ELF-1 (cell line): ENCODE measurements around the gene TMEM35B.
"Not testable (repeated sequence)": the region's sequence is repeated elsewhere in the genome, so short reads cannot be mapped to it uniquely, and the experiment has no call there.

Experiments used
- DNase-seq: peaks from one replicate; pipeline ENCODE4 v3.0.0-alpha.2; 2016; ENCODE audit warnings: low read depth, low spot score

Gene TMEM35B

DNA sequence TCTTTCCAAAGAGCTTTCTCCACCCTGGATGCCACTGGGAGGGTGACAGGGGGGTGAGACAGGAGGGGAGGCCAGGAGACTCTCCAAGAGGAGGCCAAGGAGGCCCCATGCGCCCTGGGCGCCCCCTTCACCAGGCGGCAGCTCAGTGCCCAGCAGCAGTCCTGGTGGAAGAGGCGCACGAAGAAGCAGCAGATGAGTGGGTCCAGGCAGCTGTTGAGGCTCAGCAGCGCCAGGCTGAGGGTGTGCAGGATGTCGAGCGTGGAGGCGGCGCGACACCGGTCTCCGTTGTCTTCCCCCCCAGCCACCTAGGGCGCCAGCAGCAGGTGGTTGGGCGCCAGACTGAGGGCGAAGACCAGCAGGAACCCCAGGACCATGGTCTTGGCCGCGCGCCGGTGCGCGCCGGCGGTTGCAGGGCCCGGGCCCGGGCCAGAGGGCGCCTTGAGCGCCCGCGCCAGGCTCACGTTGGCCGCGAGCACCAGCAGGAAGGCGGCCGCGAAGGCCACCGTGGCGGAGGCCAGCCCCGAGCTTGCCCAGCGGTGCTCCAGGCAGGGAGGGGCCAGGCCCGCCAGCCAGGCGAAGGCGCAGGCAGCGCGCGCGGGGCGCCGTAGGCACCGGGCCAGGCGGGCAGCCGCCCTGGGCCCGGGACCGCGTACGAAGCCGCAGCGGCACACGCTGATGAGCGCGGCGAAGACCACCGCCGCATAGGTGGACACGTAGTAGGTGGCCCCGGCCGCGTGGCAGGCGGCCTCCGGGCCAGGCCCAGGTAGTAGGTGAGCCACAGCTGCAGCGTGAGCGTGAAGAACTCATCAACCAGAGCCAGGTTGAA lies 8.6 kb downstream of the TMEM35B start:
- DNase-seq, result no peak

DNA sequence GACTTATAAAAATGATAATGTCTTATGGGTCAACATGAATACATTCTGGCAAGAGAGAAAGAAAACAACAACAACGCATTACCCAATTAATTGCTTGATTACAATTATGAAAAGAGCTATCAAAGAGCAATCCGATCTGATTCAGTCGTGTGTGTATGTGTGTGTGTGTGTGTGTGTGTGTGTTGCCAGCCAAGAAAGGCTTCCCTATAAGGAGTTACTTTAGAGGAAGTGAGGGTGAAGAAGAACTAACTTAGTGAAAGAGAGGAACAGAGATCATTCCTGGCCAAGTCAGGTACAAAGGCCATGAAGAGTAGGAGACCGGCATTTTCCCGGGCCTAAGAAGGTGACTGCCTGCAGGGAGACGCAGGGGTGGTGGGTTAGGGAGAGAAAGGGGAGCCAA lies 9.4 kb downstream of the TMEM35B start:
- DNase-seq, result no peak

DNA sequence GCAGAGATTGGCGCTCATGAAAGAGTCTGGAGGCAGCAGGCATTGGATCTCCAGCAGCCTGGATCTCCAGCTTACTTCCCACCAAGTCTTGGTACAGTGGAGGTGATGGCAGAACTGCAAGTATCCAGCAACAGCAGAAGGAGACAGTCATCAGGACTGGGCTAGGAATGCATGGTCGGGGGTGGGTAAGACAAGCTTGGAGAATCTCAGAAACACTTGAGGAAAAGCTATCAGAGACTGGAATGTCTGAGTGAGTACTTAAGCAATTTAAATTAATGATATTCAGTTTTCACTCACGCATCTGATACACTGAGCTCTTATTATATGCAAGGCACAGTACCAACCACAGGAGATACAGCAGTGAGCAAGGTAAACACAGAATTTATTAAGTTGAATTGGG lies 9.8 kb downstream of the TMEM35B start:
- DNase-seq, result no peak

DNA sequence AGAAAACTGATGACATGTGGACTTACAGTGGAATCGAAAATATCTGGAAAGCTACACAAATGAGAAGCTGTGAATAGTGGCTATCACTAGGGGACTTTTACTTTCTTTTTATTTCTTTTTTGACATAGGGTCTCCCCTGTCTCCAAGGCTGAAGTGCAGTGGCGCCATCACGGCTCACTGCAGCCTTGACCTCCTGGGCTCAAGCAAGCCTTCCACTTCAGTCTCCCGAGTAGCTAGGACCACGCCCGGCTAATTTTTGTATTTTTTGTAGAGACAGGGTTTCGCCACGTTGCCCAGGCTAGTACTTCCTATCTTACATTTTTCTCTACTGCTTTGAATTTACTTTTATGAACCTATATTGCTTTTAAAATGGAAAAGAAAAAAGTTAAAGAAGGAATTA lies 10.5 kb downstream of the TMEM35B start:
- no peak for DNase-seq

DNA sequence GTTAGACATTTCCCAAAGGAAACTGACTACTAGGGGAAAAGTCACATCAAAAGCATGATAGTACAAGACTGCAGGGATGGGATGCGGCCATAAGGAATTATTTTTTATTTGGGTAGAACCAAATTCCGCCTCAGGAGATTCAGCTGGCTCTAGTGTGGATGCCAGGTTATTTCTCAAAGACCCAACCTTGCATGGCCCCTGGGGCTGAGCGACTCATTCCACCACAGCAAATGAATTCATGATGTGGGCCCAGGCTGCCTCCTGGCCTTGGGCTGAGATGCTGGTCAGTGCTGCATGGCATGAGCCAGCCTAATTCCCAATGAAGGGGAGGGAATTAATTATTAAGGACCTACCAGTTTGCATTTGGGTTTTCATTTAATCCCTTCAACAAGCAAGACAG lies 11.8 kb downstream of the TMEM35B start:
- no peak for DNase-seq

DNA sequence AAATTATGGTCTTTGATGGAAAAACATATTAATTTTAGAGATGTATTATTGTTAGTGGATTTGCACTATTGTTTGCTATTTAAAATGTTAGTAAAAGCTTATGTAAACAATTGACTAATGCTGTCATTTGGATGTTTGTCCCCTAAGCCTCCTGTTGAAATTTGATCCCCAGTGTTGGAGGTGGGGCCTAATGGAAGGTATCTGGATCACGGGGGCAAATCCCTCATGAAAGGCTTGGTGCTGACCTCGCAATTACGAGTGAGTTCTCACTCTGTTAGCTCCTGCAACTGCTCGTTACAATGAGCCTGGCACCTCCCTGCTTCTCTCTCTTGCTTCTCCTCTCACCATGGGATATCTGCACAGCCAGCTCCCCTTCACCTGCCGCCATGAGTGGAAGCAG lies 14.3 kb downstream of the TMEM35B start:
- peak; percentile 38 for DNase-seq

DNA sequence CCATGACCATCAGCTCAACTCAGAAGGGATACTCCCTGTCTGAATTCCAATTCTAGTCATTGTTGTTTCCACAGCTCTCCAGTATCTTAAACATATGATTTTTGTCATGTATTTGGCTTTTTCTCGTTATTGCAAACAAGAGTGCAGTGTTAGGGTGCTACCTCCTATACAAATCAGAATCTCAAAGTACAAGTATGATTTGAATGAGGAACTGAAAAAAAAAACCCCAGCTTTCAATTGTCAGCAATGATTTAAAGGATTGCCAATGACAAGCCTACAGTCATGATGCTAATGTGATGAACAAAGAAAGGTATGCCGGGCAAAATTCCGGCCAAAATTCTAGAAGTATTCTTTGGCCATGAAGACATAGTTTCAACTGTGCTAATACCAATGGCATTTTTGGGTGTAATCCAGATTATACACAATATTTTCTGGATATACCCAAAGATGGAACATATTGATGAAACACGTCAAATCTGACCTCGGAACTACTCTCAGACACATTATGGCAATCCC lies 14.9 kb downstream of the TMEM35B start:
- DNase-seq, result no peak

DNA sequence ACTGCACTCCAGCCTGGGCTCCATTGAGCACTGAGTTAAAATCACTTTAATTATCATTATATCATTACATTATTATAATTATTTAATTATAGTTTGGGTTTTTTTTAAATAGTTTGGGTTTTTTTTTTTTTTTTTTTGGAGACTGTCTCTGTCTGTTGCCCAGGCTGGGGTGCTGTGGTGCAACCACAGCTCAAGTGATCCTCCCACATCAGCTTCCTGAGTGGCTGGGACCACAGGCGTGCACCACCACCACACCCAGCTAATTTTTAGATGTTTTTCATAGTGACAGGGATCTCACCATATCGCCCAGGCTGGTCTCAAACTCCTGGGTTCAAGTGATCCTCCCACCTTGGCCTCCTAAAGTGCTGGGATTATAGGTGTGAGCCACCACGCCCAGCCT lies 16.9 kb downstream of the TMEM35B start:
- not testable (repeated sequence) for DNase-seq

DNA sequence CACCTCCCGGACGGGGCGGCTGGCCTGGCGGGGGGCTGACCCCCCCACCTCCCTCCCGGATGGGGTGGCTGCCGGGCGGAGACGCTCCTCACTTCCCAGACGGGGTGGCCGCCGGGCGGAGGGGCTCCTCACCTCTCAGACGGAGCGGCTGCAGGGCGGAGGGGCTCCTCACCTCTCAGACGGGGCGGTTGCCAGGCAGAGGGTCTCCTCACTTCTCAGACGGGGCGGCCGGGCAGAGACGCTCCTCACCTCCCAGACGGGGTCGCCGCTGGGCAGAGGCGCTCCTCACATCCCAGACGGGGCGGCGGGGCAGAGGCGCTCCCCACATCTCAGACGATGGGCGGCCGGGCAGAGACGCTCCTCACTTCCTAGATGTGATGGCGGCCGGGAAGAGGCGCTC lies 17.5 kb downstream of the TMEM35B start:
- DNase-seq, result not testable (repeated sequence)

DNA sequence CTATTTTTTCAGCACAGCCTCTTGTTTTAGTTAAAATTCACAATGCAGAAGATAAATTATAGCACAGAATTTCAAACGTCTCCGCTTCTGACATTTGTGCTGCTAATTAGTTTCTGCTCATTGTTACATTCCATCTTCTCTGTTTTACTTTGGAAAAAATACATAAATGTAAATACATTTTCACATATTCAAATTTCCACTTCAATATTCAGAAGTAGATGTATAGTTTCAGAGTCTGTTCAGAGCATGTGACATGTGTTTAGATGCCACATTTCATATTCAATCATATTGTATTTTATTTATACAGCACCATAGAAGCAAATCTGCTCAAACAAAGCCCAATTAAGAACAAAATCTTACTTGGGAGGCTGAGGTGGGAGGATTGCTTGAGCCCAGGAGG lies 19.6 kb downstream of the TMEM35B start:
- no peak for DNase-seq

DNA sequence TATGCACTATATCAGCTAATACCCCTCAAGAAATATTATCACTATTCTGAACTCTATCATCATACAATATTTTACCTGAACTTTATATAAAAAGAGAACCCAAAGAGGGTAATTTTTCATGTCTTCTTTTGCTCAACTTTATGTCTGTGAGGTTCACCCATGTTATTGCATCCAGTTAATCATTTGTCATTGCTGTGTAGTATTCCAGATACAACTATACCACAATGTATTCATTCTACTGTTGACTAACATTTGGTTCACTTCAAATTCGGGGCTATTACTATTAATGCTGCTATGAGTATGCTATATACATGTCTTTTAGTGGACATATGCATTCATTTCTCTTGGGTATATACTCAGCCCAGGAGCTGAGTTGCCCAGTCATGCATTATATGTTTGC lies 34.7 kb downstream of the TMEM35B start:
- no peak for DNase-seq

DNA sequence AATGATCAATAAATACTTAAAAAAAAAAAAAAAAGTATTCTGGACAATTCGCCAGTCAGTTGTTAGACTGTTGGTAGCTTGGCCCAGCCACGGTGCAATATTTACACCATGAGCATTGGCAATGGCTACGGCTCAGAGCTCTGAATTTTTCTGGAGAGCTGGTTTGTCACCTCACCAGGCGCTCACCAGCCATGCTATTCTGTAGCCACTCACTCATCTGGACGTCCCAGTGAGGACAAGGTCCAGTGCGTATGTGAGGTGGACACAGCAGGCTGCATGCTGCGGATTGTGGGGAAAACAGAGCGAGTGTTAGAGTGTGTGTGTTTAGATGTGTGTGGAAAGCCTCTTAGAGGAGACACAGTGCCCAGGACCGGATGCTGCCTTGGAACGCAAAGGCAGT lies 36.4 kb downstream of the TMEM35B start:
- not testable (repeated sequence) for DNase-seq

DNA sequence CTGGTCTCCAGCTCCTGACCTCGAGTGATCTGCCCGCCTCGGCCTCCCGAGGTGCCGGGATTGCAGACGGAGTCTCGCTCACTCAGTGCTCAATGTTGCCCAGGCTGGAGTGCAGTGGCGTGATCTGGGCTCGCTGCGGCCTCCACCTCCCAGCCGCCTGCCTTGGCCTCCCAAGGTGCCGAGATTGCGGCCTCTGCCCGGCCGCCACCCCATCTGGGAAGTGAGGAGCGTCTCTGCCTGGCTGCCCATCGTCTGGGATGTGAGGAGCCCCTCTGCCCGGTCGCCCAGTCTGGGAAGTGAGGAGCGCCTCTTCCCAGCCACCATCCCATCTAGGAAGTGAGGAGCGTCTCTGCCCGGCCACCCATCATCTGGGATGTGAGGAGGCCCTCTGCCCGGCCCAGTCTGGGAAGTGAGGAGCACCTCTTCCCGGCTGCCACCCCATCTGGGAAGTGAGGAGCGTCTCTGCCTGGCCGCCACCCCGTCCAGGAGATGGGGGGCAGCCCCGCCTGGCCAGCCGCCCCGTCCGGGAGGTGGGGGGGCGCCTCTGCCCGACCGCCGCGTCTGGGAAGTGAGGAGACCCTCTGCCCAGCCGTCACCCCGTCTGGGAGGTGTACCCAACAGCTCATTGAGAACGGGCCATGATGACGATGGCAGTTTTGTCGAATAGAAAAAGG lies 37.4 kb downstream of the TMEM35B start:
- DNase-seq, result not testable (repeated sequence)

DNA sequence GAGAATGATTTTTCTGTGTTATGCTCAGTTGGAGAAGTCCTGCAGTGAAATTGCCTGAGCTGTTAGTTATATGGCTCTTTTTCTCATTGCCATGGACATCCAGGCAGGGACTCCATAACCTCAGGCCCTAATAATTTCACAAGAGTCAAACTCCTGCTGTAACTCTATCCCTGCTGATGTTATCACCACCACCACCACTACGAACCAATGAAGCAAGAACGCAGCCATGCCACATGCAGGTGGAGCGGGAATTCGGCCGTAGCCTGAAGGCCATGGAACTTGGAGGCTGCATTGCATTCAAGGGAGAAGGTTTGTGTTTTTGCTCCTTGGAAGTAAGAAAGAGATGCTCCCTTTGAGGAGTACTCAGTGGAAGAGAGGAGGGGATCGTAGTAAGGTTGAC lies 38.9 kb downstream of the TMEM35B start:
- DNase-seq, result peak; percentile 45

DNA sequence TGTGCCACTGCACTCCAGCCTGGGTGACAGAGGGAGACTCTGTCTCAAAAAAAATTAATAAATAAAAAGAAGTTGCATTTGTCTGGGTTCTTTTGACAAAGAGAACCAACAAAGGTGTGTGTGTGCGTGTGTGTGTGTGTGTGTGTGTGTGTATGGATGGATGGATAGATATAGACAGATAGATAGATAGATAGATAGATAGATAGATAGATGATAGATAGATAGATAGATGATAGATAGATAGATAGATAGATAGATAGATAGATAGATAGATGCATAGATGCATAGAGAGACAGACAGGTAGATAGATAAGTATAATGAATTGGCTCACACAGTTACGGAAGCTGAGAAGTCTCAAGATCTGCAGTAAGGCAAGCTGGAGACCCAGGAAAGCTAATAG lies 43.3 kb downstream of the TMEM35B start:
- DNase-seq, result not testable (repeated sequence)
